CD14-positive monocyte (primary cell): ENCODE results near the gene RSPRY1. TPM values are rescaled to one million over a fixed set of nuclear protein-coding genes. Genes with fewer than 3 reads are reported as not detected.

ENCODE experiments used
- DNase-seq, 3 donors: peaks; one replicate each; pipeline ENCODE4 v3.0.0-alpha.2; 2011 to 2022
- H2AFZ ChIP-seq: 2 replicates; pipeline ENCODE4 v1.6.0; 2012; ENCODE audit warnings: mild to moderate bottlenecking, low read depth, low read length, inconsistent platforms; ENCODE audit not compliant: insufficient read depth, poor library complexity, severe bottlenecking
- H3K27ac ChIP-seq, 2 donors: 1 replicate in 1 of 2; 2 replicates in 1 of 2; pipeline ENCODE4 v1.5.1; 2012 to 2013; ENCODE audit warnings: low read length in 2 of 2, control low read depth in 1 of 2, inconsistent platforms in 1 of 2, low read depth in 1 of 2, mild to moderate bottlenecking in 1 of 2
- H3K27me3 ChIP-seq, 2 donors: one replicate each; pipeline versions ENCODE4 v1.6.0 to v1.6.1; 2011 to 2013; ENCODE audit warnings: low read length in 2 of 2; ENCODE audit not compliant: control insufficient read depth in 2 of 2, insufficient read depth in 2 of 2
- H3K36me3 ChIP-seq, 2 donors: replicated peaks in 1 of 2; 1 replicate in 1 of 2; 2 replicates in 1 of 2; pipeline versions ENCODE4 v1.5.1 to v1.6.1; 2012 to 2013; ENCODE audit warnings: low read length in 2 of 2, control low read depth in 1 of 2, inconsistent platforms in 1 of 2, mild to moderate bottlenecking in 1 of 2; ENCODE audit not compliant: insufficient read depth in 2 of 2, control insufficient read depth in 1 of 2
- H3K4me1 ChIP-seq, 2 donors: 1 replicate in 1 of 2; 2 replicates in 1 of 2; pipeline versions ENCODE4 v1.5.1 to v1.6.1; 2012 to 2013; ENCODE audit warnings: low read length in 2 of 2, control low read depth in 1 of 2, inconsistent platforms in 1 of 2, mild to moderate bottlenecking in 1 of 2, moderate library complexity in 1 of 2; ENCODE audit not compliant: insufficient read depth in 2 of 2, control insufficient read depth in 1 of 2
- H3K4me2 ChIP-seq: replicated peaks from 2 replicates; pipeline ENCODE3; 2012; ENCODE audit warnings: low read length, moderate library complexity, mild to moderate bottlenecking; ENCODE audit not compliant: poor library complexity, severe bottlenecking; ENCODE audit errors: extremely low read depth
- H3K4me3 ChIP-seq, 3 experiments: fragments of 200-600 bp in 1 of 3; sonication (generic) in 1 of 3; replicated peaks in 1 of 3; 1 replicate in 2 of 3; 2 replicates in 1 of 3; pipeline ENCODE4 v1.5.1; 2011 to 2013; ENCODE audit warnings: low read length in 3 of 3, mild to moderate bottlenecking in 3 of 3, control low read depth in 2 of 3, low read depth in 2 of 3, inconsistent platforms in 1 of 3, moderate library complexity in 1 of 3
- H3K79me2 ChIP-seq: 2 replicates; pipeline ENCODE4 v1.6.0; 2012; ENCODE audit warnings: mild to moderate bottlenecking, control low read depth, inconsistent platforms, low read length, moderate library complexity; ENCODE audit not compliant: insufficient read depth
- H3K9ac ChIP-seq: 2 replicates; pipeline ENCODE4 v1.6.0; 2017; ENCODE audit warnings: low read length, mild to moderate bottlenecking; ENCODE audit not compliant: insufficient read depth, poor library complexity, severe bottlenecking
- H3K9me3 ChIP-seq, 2 donors: replicated peaks in 1 of 2; 1 replicate in 1 of 2; 2 replicates in 1 of 2; pipeline versions ENCODE4 v1.5.1 to v1.6.1; 2012 to 2013; ENCODE audit warnings: low read length in 2 of 2, control low read depth in 1 of 2; ENCODE audit not compliant: control insufficient read depth in 1 of 2, insufficient read depth in 1 of 2
- H4K20me1 ChIP-seq: 2 replicates; pipeline ENCODE4 v1.6.0; 2012; ENCODE audit warnings: mild to moderate bottlenecking, low read length, control low read depth, moderate library complexity; ENCODE audit not compliant: insufficient read depth
- H3K27ac Mint-ChIP-seq, 7 donors: one replicate each; pipeline ENCODE4 v1.8.0; 2020; ENCODE audit warnings: mild to moderate bottlenecking in 7 of 7, mixed read lengths in 7 of 7, moderate library complexity in 6 of 7, inconsistent platforms in 2 of 7
- H3K27me3 Mint-ChIP-seq, 3 donors: one replicate each; pipeline ENCODE4 v1.8.0; 2021 to 2022; ENCODE audit warnings: low read depth in 3 of 3, mild to moderate bottlenecking in 3 of 3, mixed read lengths in 3 of 3, moderate library complexity in 3 of 3, inconsistent platforms in 1 of 3
- H3K36me3 Mint-ChIP-seq, 2 donors: one replicate each; pipeline ENCODE4 v1.8.0; 2020; ENCODE audit warnings: mixed read lengths in 2 of 2, inconsistent platforms in 1 of 2, mild to moderate bottlenecking in 1 of 2
- H3K4me1 Mint-ChIP-seq: one replicate; pipeline ENCODE4 v1.8.0; 2020; ENCODE audit warnings: mild to moderate bottlenecking, mixed read lengths
- H3K4me3 Mint-ChIP-seq, 2 donors: one replicate each; pipeline ENCODE4 v1.8.0; 2020; ENCODE audit warnings: mild to moderate bottlenecking in 2 of 2, mixed read lengths in 2 of 2, moderate library complexity in 1 of 2
- H3K9me3 Mint-ChIP-seq, 7 donors: one replicate each; pipeline ENCODE4 v1.8.0; 2020 to 2022; ENCODE audit warnings: mixed read lengths in 7 of 7, mild to moderate bottlenecking in 6 of 7, moderate library complexity in 6 of 7, inconsistent platforms in 2 of 7
- CTCF ChIP-seq: fragments of 200-600 bp; IDR thresholded peaks from one replicate; pipeline ENCODE4 v1.8.0; 2022; ENCODE audit warnings: antibody characterized with exemption, mild to moderate bottlenecking
- WGBS: methylation state at CpG from one replicate; pipeline ENCODE4 v1.1.5; 2013; ENCODE audit warnings: missing lambda C conversion rate; ENCODE audit not compliant: insufficient coverage; 5-methylcytosine and 5-hydroxymethylcytosine counted together
- intact Hi-C, 2 donors: fragments of 100-400 bp; cut with micrococcal nuclease; formaldehyde crosslinking; loops; one replicate each; pipeline versions ENCODE4 v1.15.0 to v1.15.1; 2023
- polyA plus RNA-seq, 3 donors: library from polyadenylated mRNA; depleted of rRNA in 1 of 3; unstranded in 2 of 3; stranded (reverse) in 1 of 3; fragments of 300-500 nt in 2 of 3; fragments of >200 nt in 1 of 3; fragmentation: Illumina TruSeq in 2 of 3; gene quantifications; 1 replicate in 2 of 3; 2 replicates in 1 of 3; pipeline ENCODE4 v1.2.3, GENCODE V29; 2012 to 2021

The RSPRY1 gene
- polyA plus RNA-seq, 3 donors = 15.7 to 28.3 (median 21.3) TPM

- TF ChIP-seq CTCF = no peak
- H4K20me1 ChIP-seq = peaks cover 11% of the 10 kb centered on the region
- peaks cover 35 to 70% of the 10 kb centered on the region in 2 donors for H3K36me3 Mint-ChIP-seq
- H3K4me2 ChIP-seq = no peak overlapping the region
- no peak overlapping the region for H3K4me3 Mint-ChIP-seq
- peak overlapping the region in 1 of 7 donors; percentile 50 for H3K27ac Mint-ChIP-seq
- no peaks in the 10 kb centered on the region for H3K79me2 ChIP-seq
- no peaks in the 10 kb centered on the region for H3K27me3 ChIP-seq
- H3K27ac ChIP-seq = no peak overlapping the region
- H2AFZ ChIP-seq = no peak overlapping the region
- peaks cover 14 to 20% of the 10 kb centered on the region in 2 donors for H3K4me1 ChIP-seq
- H3K9me3 ChIP-seq = no peaks in the 10 kb centered on the region
- no peak overlapping the region for H3K9ac ChIP-seq
- peaks cover 15 to 74% of the 10 kb centered on the region in 2 donors for H3K36me3 ChIP-seq
- peaks cover 0 to 2% (median 0%) of the 10 kb centered on the region in 3 donors for H3K27me3 Mint-ChIP-seq
- intact Hi-C loops = no loop called here
- no peak overlapping the region for H3K4me3 ChIP-seq
- H3K4me1 Mint-ChIP-seq = peaks cover 37% of the 10 kb centered on the region
- no peak for DNase-seq
- WGBS = 87% methylated on average over 12 of the region's 14 CpGs
- H3K9me3 Mint-ChIP-seq = no peaks in the 10 kb centered on the region
Observed at GRCh38 chr16:57145046-57146021, 40.8 kb upstream of the RSPRY1 start.

- Histone ChIP-seq H3K27ac (peak overlapping the region in 1 of 2 donors; percentile 9), H3K79me2 (no peaks in the 10 kb centered on the region), H4K20me1 (peaks cover 8% of the 10 kb centered on the region), H3K4me3 (no peak overlapping the region), H2AFZ (no peak overlapping the region), H3K36me3 (peaks cover 21 to 82% of the 10 kb centered on the region in 2 donors), H3K27me3 (no peaks in the 10 kb centered on the region), H3K4me2 (no peak overlapping the region), H3K4me1 (peaks cover 10 to 15% of the 10 kb centered on the region in 2 donors), H3K9ac (no peak overlapping the region), H3K9me3 (no peaks in the 10 kb centered on the region)
- TF ChIP-seq CTCF = no peak
- H3K4me1 Mint-ChIP-seq = peaks cover 31% of the 10 kb centered on the region
- 87% methylated on average over 17 of the region's 24 CpGs for WGBS
- intact Hi-C loops = no loop called here
- peak overlapping the region in 2 of 7 donors; percentile 26 to 78 for H3K27ac Mint-ChIP-seq
- H3K27me3 Mint-ChIP-seq = peaks cover 0 to 2% (median 0%) of the 10 kb centered on the region in 3 donors
- H3K4me3 Mint-ChIP-seq = no peak overlapping the region
- H3K36me3 Mint-ChIP-seq = peaks cover 41 to 69% of the 10 kb centered on the region in 2 donors
- no peak for DNase-seq
- H3K9me3 Mint-ChIP-seq = no peaks in the 10 kb centered on the region
Observed at GRCh38 chr16:57146040-57146647, 40.0 kb upstream of the RSPRY1 start.
